CD4-positive, CD25-positive, alpha-beta regulatory T cell (primary cell): ENCODE results near the gene EIF3A. TPM values are rescaled to one million over a fixed set of nuclear protein-coding genes. Genes with fewer than 3 reads are reported as not detected.
"Not testable (repeated sequence)": the region's sequence is repeated elsewhere in the genome, so short reads cannot be mapped to it uniquely, and the experiment has no call there.

ENCODE experiments used
- ATAC-seq, 2 donors: fragments of 150-1000 bp; cut with Tn5 transposase; one replicate each; pipeline ENCODE4 v1.10.0; 2021; ENCODE audit warnings: low read depth in 2 of 2, moderate number of reproducible peaks in 2 of 2, moderate library complexity in 1 of 2
- DNase-seq, 3 donors: peaks; one replicate each; pipeline versions ENCODE4 v3.0.0 to v3.0.0-alpha.2; 2012 to 2022; ENCODE audit warnings: mixed read lengths in 1 of 3
- H3K27ac ChIP-seq: one replicate; pipeline ENCODE4 v1.7.0; 2013; ENCODE audit warnings: mild to moderate bottlenecking, low read length; ENCODE audit not compliant: insufficient read depth, poor library complexity, severe bottlenecking
- H3K27me3 ChIP-seq: one replicate; pipeline ENCODE4 v1.7.0; 2013; ENCODE audit warnings: low read length; ENCODE audit not compliant: control insufficient read depth, insufficient read depth
- H3K36me3 ChIP-seq: one replicate; pipeline ENCODE4 v1.7.0; 2013; ENCODE audit warnings: mild to moderate bottlenecking, low read length, moderate library complexity; ENCODE audit not compliant: control insufficient read depth, insufficient read depth
- H3K4me1 ChIP-seq: 2 replicates; pipeline ENCODE4 v1.7.0; 2013; ENCODE audit warnings: mild to moderate bottlenecking, low read length; ENCODE audit not compliant: insufficient read depth, control insufficient read depth, poor library complexity, severe bottlenecking
- H3K4me3 ChIP-seq: one replicate; pipeline ENCODE4 v1.7.0; 2013; ENCODE audit warnings: low read depth, mild to moderate bottlenecking, low read length, moderate library complexity
- H3K9me3 ChIP-seq, 2 experiments: 1 replicate in 1 of 2; 2 replicates in 1 of 2; pipeline ENCODE4 v1.7.0; 2013; ENCODE audit warnings: low read length in 2 of 2, mild to moderate bottlenecking in 1 of 2, moderate library complexity in 1 of 2; ENCODE audit not compliant: control insufficient read depth in 2 of 2
- H3K27ac Mint-ChIP-seq, 3 donors: one replicate each; pipeline ENCODE4 v1.8.0; 2020 to 2022; ENCODE audit warnings: mild to moderate bottlenecking in 3 of 3, mixed read lengths in 3 of 3, moderate library complexity in 2 of 3
- H3K27me3 Mint-ChIP-seq: one replicate; pipeline ENCODE4 v1.8.0; 2022; ENCODE audit warnings: mild to moderate bottlenecking, mixed read lengths
- H3K36me3 Mint-ChIP-seq: one replicate; pipeline ENCODE4 v1.8.0; 2020; ENCODE audit warnings: mixed read lengths
- H3K4me1 Mint-ChIP-seq, 4 donors: one replicate each; pipeline ENCODE4 v1.8.0; 2020 to 2022; ENCODE audit warnings: mixed read lengths in 4 of 4, mild to moderate bottlenecking in 1 of 4
- H3K4me3 Mint-ChIP-seq, 4 donors: one replicate each; pipeline ENCODE4 v1.8.0; 2020 to 2022; ENCODE audit warnings: mild to moderate bottlenecking in 4 of 4, mixed read lengths in 4 of 4, moderate library complexity in 3 of 4
- H3K9me3 Mint-ChIP-seq, 7 donors: one replicate each; pipeline ENCODE4 v1.8.0; 2020 to 2022; ENCODE audit warnings: mixed read lengths in 7 of 7, mild to moderate bottlenecking in 3 of 7, moderate library complexity in 2 of 7
- polyA plus RNA-seq, 4 donors: library from polyadenylated mRNA; unstranded; fragments of 300-500 nt; fragmentation: Illumina TruSeq; gene quantifications; one replicate each; pipeline ENCODE4 v1.2.3, GENCODE V29; 2021
- total RNA-seq: library from RNA; stranded (reverse); gene quantifications from one replicate; pipeline ENCODE4 v1.2.3, GENCODE V29; 2022

EIF3A gene
- total and polyA plus RNA-seq, 5 donors from 2014 or later, result 66.4 to 203 (median 69.5) TPM

GRCh38 chr10:119116326-119116951 is 35.8 kb upstream of the EIF3A start:
- Mint-ChIP-seq H3K27me3 (no peaks in the 10 kb centered on the region), H3K9me3 (no peaks in the 10 kb centered on the region), H3K4me3 (no peak overlapping the region), H3K27ac (no peak overlapping the region), H3K36me3 (peaks cover 30% of the 10 kb centered on the region), H3K4me1 (peaks cover 0 to 28% (median 12%) of the 10 kb centered on the region in 4 donors)
- no peak overlapping the region for H3K27ac ChIP-seq
- H3K9me3 ChIP-seq, result no peaks in the 10 kb centered on the region
- peaks cover 61% of the 10 kb centered on the region for H3K36me3 ChIP-seq
- DNase-seq, result no peak
- no peak overlapping the region for H3K4me3 ChIP-seq
- no peak for ATAC-seq
- H3K4me1 ChIP-seq, result peaks cover 4% of the 10 kb centered on the region
- H3K27me3 ChIP-seq, result no peaks in the 10 kb centered on the region

DNA sequence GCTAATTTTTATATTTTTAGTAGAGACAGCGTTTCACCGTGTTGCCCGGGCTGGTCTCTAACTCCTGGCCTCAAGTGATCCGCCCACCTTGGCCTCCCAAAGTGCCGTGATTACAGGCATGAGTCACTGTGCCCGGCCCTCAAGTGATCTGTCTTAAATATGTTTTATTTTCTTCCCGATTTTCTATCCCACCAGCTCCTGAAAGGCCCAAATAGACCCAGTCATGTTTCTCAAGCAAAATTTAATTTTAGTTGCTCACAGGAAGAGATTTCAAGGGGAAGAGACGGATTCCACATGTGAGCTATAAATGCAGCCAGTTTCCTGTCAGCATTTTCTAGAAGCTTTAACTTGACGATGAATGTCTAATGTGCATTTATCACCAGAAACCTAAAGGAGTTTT is 35.3 kb upstream of the EIF3A start:
- H3K4me1 Mint-ChIP-seq, result peaks cover 0 to 28% (median 12%) of the 10 kb centered on the region in 4 donors
- no peak overlapping the region for H3K4me3 ChIP-seq
- H3K27me3 ChIP-seq, result no peaks in the 10 kb centered on the region
- no peak for DNase-seq
- H3K27me3 Mint-ChIP-seq, result no peaks in the 10 kb centered on the region
- no peak overlapping the region for H3K27ac Mint-ChIP-seq
- no peak overlapping the region for H3K4me3 Mint-ChIP-seq
- no peak for ATAC-seq
- H3K9me3 ChIP-seq, result no peaks in the 10 kb centered on the region
- peaks cover 64% of the 10 kb centered on the region for H3K36me3 ChIP-seq
- H3K4me1 ChIP-seq, result peaks cover 4% of the 10 kb centered on the region
- H3K36me3 Mint-ChIP-seq, result peaks cover 30% of the 10 kb centered on the region
- H3K9me3 Mint-ChIP-seq, result no peaks in the 10 kb centered on the region
- H3K27ac ChIP-seq, result no peak overlapping the region

GRCh38 chr10:119113751-119114732 is 33.4 kb upstream of the EIF3A start:
- no peaks in the 10 kb centered on the region for H3K27me3 ChIP-seq
- ATAC-seq (no peak), DNase-seq (no peak)
- no peaks in the 10 kb centered on the region for H3K9me3 ChIP-seq
- H3K36me3 ChIP-seq, result peaks cover 66% of the 10 kb centered on the region
- Mint-ChIP-seq H3K4me1 (peaks cover 4 to 28% (median 11%) of the 10 kb centered on the region in 4 donors), H3K4me3 (no peak overlapping the region), H3K27me3 (no peaks in the 10 kb centered on the region), H3K27ac (no peak overlapping the region), H3K9me3 (no peaks in the 10 kb centered on the region), H3K36me3 (peaks cover 33% of the 10 kb centered on the region)
- no peak overlapping the region for H3K4me3 ChIP-seq
- H3K27ac ChIP-seq, result no peak overlapping the region
- no peaks in the 10 kb centered on the region for H3K4me1 ChIP-seq

DNA sequence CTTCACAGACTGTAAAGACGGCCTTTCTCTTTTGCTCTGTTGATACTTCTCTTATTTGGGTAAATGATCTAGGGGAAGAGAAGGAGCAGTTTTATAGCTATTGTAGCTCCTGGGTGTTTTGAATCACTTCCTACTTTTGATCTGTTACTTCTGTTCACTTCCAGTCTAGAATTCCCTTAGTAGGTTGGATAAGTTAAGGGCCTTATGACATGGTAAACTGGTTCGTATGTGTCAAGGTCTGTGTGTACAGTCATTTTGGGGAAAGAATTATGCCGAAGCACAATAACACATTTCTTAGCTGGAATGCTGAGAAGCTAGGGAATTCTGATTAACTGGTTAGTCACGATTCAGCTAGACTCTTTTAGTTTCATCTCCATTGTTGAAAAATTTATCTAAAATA is 31.4 kb upstream of the EIF3A start:
- Mint-ChIP-seq H3K9me3 (no peaks in the 10 kb centered on the region), H3K4me1 (peaks cover 4 to 33% (median 14%) of the 10 kb centered on the region in 4 donors), H3K27me3 (no peaks in the 10 kb centered on the region), H3K27ac (peak overlapping the region in 1 of 3 donors; percentile 51), H3K36me3 (peaks cover 30% of the 10 kb centered on the region), H3K4me3 (no peak overlapping the region)
- Histone ChIP-seq H3K27ac (no peak overlapping the region), H3K4me1 (no peaks in the 10 kb centered on the region), H3K27me3 (no peaks in the 10 kb centered on the region), H3K4me3 (no peak overlapping the region), H3K9me3 (no peaks in the 10 kb centered on the region), H3K36me3 (peaks cover 60% of the 10 kb centered on the region)
- ATAC-seq, result no peak
- DNase-seq, result no peak

DNA sequence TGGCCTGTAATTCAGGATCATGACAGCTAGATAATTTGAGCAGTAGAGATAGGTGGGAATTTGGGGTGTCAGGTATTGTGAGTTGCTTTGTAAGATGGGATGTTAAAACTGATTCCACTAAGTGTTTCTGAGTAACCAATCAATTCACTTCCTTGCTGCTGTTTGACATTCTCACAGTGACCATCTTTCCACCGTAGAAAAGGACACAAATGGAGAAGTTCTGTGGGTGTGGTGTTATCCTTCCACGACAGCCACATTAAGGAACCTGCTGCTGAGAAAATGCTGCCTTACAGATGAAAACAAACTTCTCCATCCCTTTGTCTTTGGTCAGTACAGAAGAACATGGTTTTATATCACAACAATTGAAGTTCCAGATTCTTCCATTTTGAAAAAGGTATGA is 27.2 kb upstream of the EIF3A start:
- not testable (repeated sequence) for DNase-seq, H3K27ac ChIP-seq, H3K27me3 ChIP-seq, H3K9me3 ChIP-seq, H3K4me3 ChIP-seq, H3K27me3 Mint-ChIP-seq, ATAC-seq, H3K9me3 Mint-ChIP-seq
- H3K27ac Mint-ChIP-seq, result peak overlapping the region in 2 of 3 donors; percentile 15 to 47
- H3K4me3 Mint-ChIP-seq, result peak overlapping the region in 2 of 4 donors; percentile 30 to 88
- H3K4me1 Mint-ChIP-seq, result peaks cover 7 to 39% (median 24%) of the 10 kb centered on the region in 4 donors
- Histone ChIP-seq H3K36me3 (peaks cover 36% of the 10 kb centered on the region), H3K4me1 (peaks cover 13% of the 10 kb centered on the region)
- peaks cover 12% of the 10 kb centered on the region for H3K36me3 Mint-ChIP-seq

- not testable (repeated sequence) for H3K27ac ChIP-seq
Observed at GRCh38 chr10:119107106-119107505, 26.5 kb upstream of the EIF3A start.

GRCh38 chr10:119105899-119106298 is 25.3 kb upstream of the EIF3A start:
- peak overlapping the region; percentile 2 for H3K4me3 ChIP-seq
- H3K9me3 ChIP-seq, H3K27me3 Mint-ChIP-seq, H3K27ac ChIP-seq, H3K36me3 Mint-ChIP-seq, ATAC-seq, H3K9me3 Mint-ChIP-seq, H3K27me3 ChIP-seq, DNase-seq: not testable (repeated sequence)
- peak overlapping the region; percentile 8 to 92 (median 67) for H3K27ac Mint-ChIP-seq
- H3K4me1 ChIP-seq, result peaks cover 13% of the 10 kb centered on the region
- H3K4me1 Mint-ChIP-seq, result peaks cover 12 to 48% (median 24%) of the 10 kb centered on the region in 4 donors
- H3K4me3 Mint-ChIP-seq, result peak overlapping the region; percentile 86 to 91 (median 88)
- H3K36me3 ChIP-seq, result peaks cover 20% of the 10 kb centered on the region

More at GRCh38 chr10:119107106-119107505, 26.5 kb upstream of the EIF3A start:
- H3K4me3 ChIP-seq, H3K27me3 ChIP-seq, H3K9me3 ChIP-seq, H3K27me3 Mint-ChIP-seq, H3K9me3 Mint-ChIP-seq, ATAC-seq, H3K27ac Mint-ChIP-seq, DNase-seq: not testable (repeated sequence)
- Histone ChIP-seq H3K4me1 (peaks cover 13% of the 10 kb centered on the region), H3K36me3 (peaks cover 31% of the 10 kb centered on the region)
- H3K36me3 Mint-ChIP-seq, result peaks cover 11% of the 10 kb centered on the region
- peak overlapping the region in 1 of 4 donors; percentile 30 for H3K4me3 Mint-ChIP-seq
- H3K4me1 Mint-ChIP-seq, result peaks cover 12 to 43% (median 26%) of the 10 kb centered on the region in 4 donors
